GM18520 (cell line): Measurements from ENCODE around the gene PLCL2.
"Not testable (repeated sequence)": the region's sequence is repeated elsewhere in the genome, so short reads cannot be mapped to it uniquely, and the experiment has no call there.

ENCODE experiments used
- ATAC-seq: cut with Tn5 transposase; IDR thresholded peaks from one replicate; pipeline ENCODE4 v1.9.1; 2021; ENCODE audit not compliant: unreplicated experiment

The PLCL2 gene

DNA sequence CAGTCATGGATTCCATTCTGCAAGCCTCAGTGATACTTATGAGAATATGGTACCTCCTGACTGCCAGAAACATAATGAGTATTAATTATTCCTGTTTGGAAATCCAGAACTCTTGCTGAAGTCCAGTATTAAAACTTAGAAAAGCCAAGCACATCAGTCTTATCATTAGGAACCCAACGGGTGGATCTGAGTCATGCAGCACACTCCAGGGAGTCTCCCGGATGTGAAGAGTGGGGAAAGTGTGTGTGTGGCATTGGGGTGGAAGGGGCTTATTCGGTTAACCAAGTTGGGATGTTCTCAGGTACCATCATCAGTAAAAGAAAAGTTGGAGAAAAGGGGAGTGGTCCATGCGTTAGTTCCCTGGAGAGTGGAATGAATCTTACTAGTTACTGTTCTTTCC lies 181.1 kb downstream of the PLCL2 start:
- no peak for ATAC-seq

DNA sequence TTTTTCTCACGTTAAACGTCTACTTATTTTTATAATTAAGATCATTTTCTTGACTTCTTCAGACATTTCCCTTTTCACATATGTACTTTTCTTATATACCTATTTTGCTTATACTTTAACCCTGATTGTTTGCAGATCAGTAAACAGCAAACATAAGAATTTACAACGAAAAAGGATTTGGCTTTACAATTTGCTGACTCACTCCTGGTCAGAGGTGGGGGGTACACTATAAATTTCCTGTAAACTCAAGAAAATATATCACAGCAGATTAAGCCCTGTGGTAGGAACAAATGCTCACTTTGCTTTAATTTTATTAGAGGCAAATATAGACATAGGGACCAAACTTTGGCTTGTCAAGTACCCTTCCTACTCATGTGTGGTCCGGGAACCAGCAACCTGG lies 185.0 kb downstream of the PLCL2 start:
- no peak for ATAC-seq

DNA sequence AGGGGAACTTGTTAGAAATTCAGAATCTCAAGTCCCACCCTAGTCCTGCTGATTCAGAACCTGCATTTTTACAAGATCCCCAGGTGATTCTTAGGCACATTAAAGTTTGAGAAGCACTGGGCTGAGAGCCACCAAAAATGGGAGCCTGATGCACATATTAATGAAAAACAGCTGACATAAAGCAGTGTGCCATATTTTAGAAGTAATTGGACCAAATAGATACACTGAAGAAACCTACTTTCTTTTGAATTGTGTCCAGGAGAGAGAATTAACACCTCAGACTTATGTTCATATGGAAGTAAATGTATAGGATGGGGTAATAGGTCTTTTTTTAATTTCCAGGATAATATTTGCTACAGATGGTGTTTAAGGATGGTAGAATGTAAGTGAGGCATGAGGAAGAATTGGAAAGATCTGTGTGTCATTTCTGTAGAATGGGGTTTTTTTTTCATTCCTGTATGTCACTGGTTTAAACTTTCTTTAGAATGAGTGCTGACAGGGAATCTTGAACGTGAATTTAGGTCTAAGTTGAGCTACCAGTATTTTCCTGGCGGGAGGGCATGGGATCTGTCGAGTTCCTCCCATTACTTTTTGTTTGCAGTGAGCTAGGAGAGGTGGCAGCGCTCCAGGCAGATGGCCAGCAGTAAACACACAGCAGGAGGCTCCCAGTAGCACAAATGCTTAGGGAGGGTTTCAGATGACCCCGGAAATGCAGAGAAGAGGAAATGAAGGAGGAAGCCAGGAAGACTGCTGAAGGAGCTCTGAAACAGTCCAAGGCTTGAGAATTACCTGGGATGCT lies 185.6 kb downstream of the PLCL2 start:
- no peak for ATAC-seq

DNA sequence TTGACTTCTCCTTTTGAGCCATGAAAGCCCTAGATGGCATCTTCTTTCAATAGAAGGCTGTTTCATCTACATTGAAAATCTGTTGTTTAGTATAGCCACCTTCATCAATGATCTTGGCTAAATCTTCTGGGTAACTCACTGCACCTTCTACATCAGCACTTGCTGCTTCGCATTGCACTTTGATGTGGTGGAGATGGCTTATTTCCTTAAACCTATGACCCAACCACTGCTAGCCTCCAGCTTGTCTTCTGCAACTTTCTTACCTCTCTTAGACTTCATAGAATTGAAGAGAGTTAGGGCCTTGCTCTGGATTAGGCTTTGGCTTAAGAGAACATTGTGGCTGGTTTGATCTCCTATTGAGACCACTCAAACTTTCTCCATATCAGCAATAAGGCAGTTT lies 189.8 kb downstream of the PLCL2 start:
- no peak for ATAC-seq

DNA sequence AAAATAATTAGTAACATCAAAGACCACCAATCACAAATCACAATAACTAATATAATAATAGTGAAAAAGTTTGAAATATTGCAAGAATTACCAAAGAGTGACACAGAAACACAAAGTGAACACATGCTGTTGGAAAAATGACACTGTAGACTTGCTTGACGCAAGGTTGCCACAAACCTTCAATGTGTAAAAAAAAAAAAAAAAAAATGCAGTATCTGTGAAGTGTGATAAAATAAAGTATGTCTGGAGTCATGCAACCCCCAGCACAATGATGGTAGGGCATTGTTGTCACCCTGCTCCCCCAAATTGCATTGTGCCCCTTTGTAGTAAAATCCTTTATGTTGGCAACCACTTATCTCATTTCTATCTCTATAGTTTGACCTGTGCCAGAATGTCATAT lies 190.6 kb downstream of the PLCL2 start:
- ATAC-seq = no peak

DNA sequence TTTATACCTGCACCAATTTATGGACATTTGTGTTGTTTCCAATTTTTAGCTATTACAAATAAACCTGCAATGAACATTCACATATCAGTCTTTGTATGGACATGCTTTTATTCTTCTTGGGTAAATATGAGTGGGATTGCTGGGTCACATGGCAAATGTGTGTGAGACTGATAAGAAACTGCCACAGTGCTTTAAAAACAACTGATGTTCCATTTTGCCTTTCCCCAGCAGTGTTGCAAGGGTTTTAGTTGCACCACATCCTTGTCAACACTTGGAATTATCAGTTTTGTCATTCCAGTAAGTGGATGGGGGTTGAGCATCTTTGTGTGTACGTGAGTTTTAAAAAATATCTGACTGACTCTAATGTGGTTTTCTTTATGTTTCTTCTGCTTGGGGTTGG lies 191.2 kb downstream of the PLCL2 start:
- ATAC-seq = no peak

DNA sequence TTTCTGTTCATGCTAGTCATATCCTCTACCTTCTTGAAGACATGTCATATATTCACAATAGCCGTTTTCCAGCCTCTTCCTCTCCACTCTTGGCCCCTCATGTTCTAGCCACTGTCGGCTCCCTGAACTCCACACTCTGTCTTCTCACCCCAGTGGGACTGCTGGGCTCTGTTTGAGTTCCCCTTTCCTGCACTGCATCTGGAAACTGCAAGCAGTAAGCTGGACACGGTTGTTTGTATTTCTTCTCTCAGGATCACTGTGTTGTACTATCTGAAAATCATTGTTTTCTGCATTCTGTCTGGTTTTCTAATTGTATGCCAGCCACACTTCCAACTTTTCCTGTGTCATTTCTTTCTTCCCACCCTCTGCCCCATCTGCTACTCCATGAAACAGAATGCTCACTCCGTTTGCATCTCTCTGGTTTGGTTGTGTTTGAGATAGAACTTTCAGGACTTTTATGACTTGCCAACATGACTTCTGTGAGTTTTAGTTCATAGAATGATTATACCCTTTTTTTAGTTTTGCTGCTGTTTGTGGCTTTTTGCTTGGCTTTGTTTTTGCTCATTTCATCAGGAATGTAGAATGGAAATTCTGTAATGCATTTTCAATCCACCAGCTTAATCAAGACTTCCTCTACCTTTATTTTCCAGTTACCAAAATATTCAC lies 192.3 kb downstream of the PLCL2 start:
- no peak for ATAC-seq

DNA sequence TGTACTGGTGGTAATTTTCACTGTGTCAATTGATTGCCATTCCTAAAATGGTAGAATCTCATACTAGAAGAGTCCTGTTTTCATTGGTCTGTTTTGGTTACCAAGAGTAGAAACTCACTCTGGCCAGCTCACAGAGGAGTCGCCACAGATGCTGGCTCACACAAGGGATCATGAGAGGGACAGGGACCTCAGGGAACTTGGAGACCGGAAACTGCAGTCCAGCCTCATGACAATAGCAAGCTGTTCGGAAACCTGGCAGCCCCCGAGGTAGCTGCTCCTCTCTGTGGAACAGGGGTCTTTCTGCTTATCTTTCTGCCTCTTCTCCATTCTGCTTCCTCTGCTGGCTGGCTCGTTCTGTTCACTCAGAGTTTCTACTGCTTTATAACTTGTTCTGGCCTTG lies 192.9 kb downstream of the PLCL2 start:
- ATAC-seq = no peak

DNA sequence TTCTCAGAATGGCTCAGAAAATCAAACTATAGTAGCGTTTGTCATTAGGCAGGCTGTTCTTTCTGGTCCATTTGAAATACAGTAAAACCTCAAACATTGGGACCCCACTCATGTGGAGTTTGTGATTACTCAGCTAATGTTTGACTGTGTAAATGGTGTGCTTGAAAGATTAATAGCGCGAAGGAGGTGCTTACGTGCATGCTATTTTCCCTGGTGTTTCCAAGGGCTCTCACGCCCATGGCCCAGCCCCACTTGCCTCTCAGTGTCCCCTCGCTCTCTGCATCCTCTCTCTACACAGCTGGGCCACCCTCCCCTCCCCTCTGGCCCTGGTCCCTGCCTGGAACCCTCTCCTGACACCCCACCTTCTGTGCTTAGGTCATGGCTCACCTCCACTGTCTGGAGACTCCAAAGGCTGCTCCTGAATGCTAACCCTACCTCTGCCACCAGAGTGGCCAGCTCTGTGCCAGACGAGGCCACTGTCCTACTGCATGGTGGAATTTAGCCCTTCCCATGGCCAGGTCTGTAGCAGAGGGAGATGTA lies 194.2 kb downstream of the PLCL2 start:
- no peak for ATAC-seq

DNA sequence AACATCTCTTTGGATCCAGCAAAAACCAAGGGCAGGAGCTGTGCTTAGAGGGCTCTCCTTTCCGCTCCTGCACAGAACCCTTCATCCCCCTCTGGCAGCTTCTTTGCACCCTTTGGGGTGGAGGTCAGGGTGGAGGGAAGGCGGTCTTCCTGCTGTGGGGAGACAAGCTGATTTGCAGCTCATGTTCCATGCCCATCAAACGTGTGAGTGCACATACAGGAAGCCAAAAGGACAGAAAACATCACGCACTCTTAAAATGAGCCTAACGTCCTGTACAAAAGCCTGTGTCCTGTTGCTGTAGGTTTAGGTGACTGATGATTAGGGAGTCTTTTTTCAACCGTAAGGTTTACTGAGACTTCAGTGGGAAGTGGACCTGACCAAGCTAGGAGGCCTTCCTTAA lies 195.2 kb downstream of the PLCL2 start:
- ATAC-seq = no peak

DNA sequence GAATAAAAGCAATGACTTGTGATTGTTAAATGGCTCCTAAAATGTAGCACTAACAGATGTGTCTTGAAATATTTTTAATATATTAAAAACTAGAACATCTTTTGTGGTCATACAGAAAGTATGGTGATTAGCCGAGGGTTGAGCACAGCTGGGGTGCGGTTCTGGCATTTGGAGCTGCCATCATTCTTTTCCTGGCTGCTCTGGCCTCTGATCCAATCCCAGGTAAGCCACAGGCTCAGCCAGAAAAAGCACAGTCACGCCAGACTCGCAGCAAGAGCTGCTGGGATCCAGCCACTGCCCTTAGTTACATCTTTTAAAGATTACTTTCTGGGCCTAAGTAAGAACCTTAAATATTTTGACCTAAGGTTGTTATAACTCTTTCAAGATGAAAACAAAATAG lies 196.8 kb downstream of the PLCL2 start:
- no peak for ATAC-seq

DNA sequence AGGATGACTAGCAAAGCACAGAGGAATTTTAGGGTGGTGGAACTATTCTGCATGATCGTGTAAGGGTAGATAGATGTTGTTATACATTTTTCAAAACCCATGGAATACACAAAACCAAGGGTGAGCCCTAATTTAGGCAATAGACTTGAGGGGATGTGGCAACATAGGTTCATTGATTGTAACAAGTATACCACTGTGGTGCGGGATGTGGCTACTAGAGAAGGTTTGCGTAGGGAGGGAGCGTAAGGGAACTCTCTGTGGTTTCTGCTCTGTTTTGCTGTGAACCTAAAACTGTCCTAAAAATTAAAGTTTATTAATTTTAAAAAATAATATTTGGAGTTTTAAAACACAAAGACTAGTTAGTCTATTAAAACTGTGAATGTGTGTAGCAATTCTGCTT lies 202.8 kb downstream of the PLCL2 start:
- ATAC-seq = no peak

DNA sequence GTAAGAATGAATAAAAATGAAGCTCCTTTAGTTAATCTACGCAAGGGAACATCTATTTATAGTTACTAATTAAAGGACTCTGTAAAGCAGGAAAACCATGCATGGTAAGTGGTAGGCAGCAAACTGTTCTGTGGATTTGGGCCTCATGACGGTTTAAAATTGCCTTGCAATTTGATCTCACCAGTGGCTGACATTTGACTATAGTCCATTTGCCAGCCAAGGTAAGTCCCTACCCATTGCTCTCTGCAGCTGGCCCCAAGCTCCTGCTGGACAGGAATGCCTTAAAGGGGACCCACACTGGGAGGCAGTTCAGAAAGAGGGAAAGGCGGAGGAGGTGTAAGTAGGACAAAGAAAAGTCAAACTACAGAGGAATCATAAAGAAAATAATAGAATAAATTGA lies 203.3 kb downstream of the PLCL2 start:
- no peak for ATAC-seq

DNA sequence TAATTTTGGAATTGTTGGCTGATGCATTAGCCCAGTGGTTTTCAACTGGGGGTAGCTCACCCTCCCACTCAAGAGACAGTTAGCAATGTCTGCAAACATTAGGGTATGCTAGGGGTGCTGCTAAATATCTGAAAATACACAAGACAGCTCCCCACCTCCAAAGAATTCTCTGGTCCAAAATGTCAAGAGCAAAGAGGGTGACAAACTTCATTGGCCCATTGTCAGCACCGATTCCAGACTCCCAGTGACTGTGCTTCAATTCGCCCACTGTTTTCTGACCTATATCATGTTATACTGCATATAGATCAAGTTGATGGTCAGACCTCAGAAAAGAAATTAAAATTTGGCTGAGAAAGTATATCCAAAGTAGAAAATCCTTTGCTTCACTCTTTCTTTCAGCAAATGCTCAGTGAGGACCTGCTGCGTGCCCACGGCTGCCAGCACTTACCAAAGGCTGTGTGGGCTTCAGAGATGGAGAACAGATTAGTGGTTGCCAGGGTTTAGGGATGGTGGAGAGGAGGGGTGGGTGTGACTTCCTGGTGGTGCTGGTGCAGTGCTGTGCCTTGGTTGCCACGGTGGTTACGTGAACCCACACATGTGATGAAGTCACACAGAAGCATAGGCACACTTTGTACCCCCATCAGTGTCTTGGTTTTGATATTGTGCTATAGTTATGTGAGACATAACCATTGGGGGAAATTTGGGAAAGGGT lies 204.0 kb downstream of the PLCL2 start:
- no peak for ATAC-seq

DNA sequence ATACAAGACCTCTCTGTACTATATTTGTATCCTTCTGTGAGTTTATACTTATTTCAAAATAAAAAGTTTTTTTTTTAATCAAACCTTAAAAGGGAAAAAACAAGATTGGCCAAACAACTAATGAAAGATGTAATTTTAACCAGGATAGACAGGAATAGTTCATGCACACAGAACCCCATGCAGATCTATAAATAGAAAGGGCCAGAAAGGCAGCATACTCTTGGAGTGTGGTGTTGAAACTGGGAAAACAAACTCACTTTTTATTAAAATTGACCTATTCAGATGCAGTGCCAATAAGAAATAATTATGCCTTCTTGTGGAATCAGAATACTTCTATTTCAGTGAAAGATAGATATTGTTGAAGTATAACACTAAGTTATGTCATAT lies 204.6 kb downstream of the PLCL2 start:
- no peak for ATAC-seq

DNA sequence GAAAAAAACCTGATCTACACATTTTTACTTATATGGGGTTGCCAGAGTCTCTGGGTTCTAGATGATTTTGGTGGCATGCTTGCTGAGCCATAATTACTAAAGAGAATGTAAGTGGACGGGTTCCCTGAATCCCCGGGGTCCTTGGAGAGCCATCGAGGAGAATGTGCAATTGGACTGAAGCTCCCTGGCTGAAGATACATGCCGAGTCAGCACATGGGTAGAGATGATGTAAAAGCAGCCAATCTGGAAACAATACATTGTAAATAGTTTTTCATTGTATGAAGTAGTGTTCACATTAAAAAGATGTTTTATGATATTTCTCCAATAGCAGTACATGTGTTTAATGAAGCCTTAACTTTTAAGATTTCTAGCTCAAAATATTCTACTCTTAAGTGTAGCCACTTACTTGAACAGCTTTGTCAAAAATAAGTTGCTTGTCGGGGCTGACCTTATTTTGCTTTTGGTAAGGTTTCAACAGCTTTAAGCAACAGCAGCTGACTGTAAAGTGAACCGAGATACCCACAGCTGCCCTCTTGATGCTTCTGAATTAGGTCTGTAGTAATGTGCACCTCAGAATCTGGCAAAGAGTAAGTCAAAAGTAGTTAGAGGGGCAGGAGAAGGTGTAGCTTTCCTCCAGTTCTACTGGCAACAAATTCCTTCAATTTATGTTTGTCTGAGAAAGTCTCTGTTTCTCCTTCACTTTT lies 205.7 kb downstream of the PLCL2 start:
- no peak for ATAC-seq

DNA sequence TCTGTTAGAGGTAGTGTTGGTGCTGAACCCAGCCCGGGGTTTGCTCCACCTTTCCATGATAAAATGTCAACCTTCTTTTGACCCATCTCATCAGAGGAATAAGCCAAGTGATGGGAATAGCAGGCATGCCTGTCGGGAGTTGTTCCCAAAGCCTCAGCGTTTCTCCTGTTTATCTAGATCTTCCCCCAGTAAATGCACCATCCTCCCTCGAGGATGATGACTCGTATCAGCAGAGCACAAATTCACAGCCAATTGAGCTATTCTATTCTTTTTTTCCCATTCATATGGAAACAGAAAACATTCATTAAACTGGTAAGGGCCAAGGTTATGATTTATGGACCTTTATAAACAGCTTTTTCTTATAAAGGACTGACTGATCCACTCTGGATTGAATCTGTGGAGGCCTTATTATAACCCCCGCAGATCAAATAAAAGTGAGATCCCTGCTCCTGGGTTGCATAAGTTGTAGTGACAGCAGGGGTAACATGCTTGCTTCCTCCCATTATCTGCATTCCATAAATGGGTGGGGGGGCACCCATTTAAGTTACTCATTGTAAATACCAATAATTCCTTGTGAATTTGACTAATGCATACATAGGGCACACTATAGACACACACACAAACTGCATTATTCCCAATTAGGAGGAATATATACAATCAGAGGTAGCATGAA lies 207.3 kb downstream of the PLCL2 start:
- ATAC-seq = no peak

DNA sequence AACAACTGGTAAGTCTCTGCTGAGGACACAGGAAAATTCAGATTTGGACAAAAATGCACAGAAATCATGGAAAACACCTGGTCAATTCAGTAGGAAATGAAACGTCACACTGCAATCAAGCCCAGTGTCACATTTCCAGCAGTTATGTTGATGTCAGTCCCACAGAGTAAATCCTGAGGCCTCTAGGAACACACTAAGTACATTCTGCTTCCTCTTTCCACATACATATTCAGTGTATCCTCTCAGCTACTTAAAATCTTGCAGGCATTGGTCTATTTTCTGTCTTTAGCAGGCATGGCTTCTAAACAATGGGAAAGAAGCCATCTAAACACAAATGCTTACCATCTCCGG lies 207.8 kb downstream of the PLCL2 start:
- ATAC-seq = no peak

DNA sequence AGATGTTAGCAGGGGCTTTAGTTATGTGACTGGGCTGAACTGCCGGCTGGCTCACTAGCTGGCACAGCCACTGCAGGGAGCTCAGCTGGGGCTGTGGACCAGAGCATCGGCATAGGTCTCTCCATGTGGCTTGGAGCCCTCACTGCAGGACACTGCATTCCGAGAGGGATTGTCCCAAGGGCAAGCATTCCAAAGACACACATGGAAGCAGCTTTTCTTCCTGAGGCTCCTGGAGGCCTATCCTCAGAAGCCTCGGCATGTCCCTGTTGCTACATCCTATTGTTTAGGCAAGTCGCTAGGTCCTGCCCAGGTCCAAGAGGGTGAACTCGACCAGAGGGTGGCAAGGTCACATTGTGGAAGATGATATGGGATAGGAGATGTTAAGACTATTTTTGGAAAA lies 209.8 kb downstream of the PLCL2 start:
- no peak for ATAC-seq

DNA sequence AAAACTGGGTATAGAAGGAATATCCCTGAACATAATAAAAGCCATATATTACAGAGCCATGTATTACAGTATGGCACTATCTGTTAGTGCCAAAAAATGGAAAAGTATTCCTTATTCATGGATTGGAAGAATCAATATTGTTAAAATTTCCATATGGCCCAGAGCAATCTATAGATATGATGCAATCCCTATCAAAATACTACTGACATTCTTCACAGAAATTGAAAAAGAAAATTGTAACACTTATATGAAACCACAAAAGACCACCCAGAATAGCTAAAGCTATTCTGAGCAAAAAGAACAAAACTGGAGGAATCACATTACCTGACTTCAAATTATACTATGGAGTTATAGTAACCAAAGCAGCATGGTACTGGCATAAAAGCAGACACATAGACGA lies 218.8 kb downstream of the PLCL2 start:
- ATAC-seq = no peak

DNA sequence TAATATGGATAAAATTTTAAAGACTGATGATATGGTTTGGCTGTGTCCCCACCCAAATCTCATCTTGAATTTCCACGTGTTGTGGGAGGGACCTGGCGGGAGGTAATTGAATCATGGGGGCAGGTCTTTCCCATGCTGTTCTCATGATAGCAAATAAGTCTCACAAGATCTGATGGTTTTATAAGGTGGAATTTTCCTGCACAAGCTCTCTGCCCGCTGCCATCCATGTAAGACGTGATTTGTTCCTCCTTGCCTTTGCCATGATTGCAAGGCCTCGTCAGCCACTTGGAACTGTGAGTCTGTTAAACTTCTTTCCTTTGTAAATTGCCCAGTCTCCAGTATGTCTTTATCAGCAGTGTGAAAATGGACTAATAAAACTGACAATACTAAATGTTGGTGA lies 222.0 kb downstream of the PLCL2 start:
- ATAC-seq = not testable (repeated sequence)
